HepG2 (cell line): ENCODE results near the gene CRK. TPM values are rescaled to one million over a fixed set of nuclear protein-coding genes. Genes with fewer than 3 reads are reported as not detected.

Experiments
- ETV6 ChIP-seq: sonication (generic); formaldehyde crosslinking; conservative IDR thresholded peaks from 2 replicates; pipeline ENCODE4 v1.4.0; 2020; ENCODE audit warnings: missing genetic modification reagents
- GZF1 ChIP-seq: sonication (generic); formaldehyde crosslinking; IDR thresholded peaks from 2 replicates; pipeline ENCODE4 v1.5.1; 2020; ENCODE audit warnings: mild to moderate bottlenecking, missing genetic modification reagents
- KLF11 ChIP-seq: IDR thresholded peaks from 2 replicates; pipeline ENCODE4 v1.6.1; 2016; ENCODE audit warnings: missing compliant biosample characterization
- KMT2A ChIP-seq: sonication (generic); formaldehyde crosslinking; IDR thresholded peaks from 2 replicates; pipeline ENCODE4 v1.4.0; 2020; ENCODE audit warnings: missing genetic modification reagents
- MAFF ChIP-seq: IDR thresholded peaks from 2 replicates; pipeline ENCODE4 v1.6.1; 2011; ENCODE audit warnings: low read depth, low read length, improper control_type of control experiment
- NAIF1 ChIP-seq: sonication (generic); formaldehyde crosslinking; IDR thresholded peaks from 2 replicates; pipeline ENCODE4 v1.5.0; 2020; ENCODE audit warnings: mild to moderate bottlenecking, missing genetic modification reagents, borderline replicate concordance
- NCOR1 ChIP-seq: fragments of 200-600 bp; sonication (generic); IDR thresholded peaks from 2 replicates; pipeline ENCODE4 v1.7.0; 2017; ENCODE audit warnings: antibody characterized with exemption, low read length, borderline replicate concordance
- NFE2L2 ChIP-seq: fragments of 150-350 bp; IDR thresholded peaks from 2 replicates; pipeline ENCODE4 v1.6.1; 2014; ENCODE audit warnings: low read length
- NFYB ChIP-seq: sonication (generic); formaldehyde crosslinking; IDR thresholded peaks from 2 replicates; pipeline ENCODE4 v1.4.0; 2020; ENCODE audit warnings: missing genetic modification reagents
- RAD21 ChIP-seq: fragments of 450-650 bp; formaldehyde crosslinking; IDR thresholded peaks from 2 replicates; pipeline ENCODE4 v1.5.0; 2020; ENCODE audit warnings: mild to moderate bottlenecking
- SMAD9 ChIP-seq: sonication (generic); formaldehyde crosslinking; IDR thresholded peaks from 2 replicates; pipeline ENCODE4 v1.5.1; 2020; ENCODE audit warnings: mild to moderate bottlenecking, missing genetic modification reagents
- SMC3 ChIP-seq: IDR thresholded peaks from 2 replicates; pipeline ENCODE4 v1.6.1; 2011; ENCODE audit warnings: low read length, improper control_type of control experiment
- SRSF4 ChIP-seq: fragments of 200-400 bp; formaldehyde crosslinking; IDR thresholded peaks from one replicate; pipeline ENCODE4 v1.6.1; 2018; ENCODE audit warnings: mild to moderate bottlenecking, low read depth, low read length, moderate library complexity; ENCODE audit not compliant: poor library complexity, severe bottlenecking
- ZBTB7A ChIP-seq: sonication (generic); formaldehyde crosslinking; IDR thresholded peaks from 2 replicates; pipeline ENCODE4 v1.8.0; 2022; ENCODE audit warnings: mild to moderate bottlenecking, missing genetic modification reagents
- ZFP41 ChIP-seq: sonication (generic); formaldehyde crosslinking; IDR thresholded peaks from 2 replicates; pipeline ENCODE4 v1.4.0; 2020; ENCODE audit warnings: mild to moderate bottlenecking, missing genetic modification reagents, borderline replicate concordance
- ZFX ChIP-seq: sonication (generic); formaldehyde crosslinking; IDR thresholded peaks from 2 replicates; pipeline ENCODE4 v1.4.0; 2020; ENCODE audit warnings: mild to moderate bottlenecking, low read depth, missing genetic modification reagents, moderate library complexity
- ZNF180 ChIP-seq: sonication (generic); formaldehyde crosslinking; IDR thresholded peaks from 2 replicates; pipeline ENCODE4 v1.4.0; 2020; ENCODE audit warnings: low read depth, missing genetic modification reagents, borderline replicate concordance
- ZNF558 ChIP-seq: sonication (generic); formaldehyde crosslinking; IDR thresholded peaks from 2 replicates; pipeline ENCODE4 v1.9.0; 2022; ENCODE audit warnings: mild to moderate bottlenecking, missing genetic modification reagents, borderline replicate concordance
- ZNF660 ChIP-seq: sonication (generic); formaldehyde crosslinking; IDR thresholded peaks from 2 replicates; pipeline ENCODE4 v1.5.1; 2020; ENCODE audit warnings: mild to moderate bottlenecking, low read depth, missing genetic modification reagents, borderline replicate concordance
- ZNF710 ChIP-seq: sonication (generic); formaldehyde crosslinking; IDR thresholded peaks from 2 replicates; pipeline ENCODE4 v1.5.0; 2020; ENCODE audit warnings: mild to moderate bottlenecking, missing genetic modification reagents, borderline replicate concordance
- ZNF839 ChIP-seq: sonication (generic); formaldehyde crosslinking; IDR thresholded peaks from 2 replicates; pipeline ENCODE4 v1.4.0; 2020; ENCODE audit warnings: missing genetic modification reagents, mild to moderate bottlenecking, borderline replicate concordance
- ZNF850 ChIP-seq: sonication (generic); formaldehyde crosslinking; conservative IDR thresholded peaks from 2 replicates; pipeline ENCODE4 v1.9.0; 2021; ENCODE audit warnings: mild to moderate bottlenecking, missing genetic modification reagents
- polyA plus RNA-seq, 8 experiments: library from polyadenylated mRNA; depleted of rRNA in 3 of 8; stranded (reverse) in 7 of 8; unstranded in 1 of 8; fragments of >200 nt; fragmentation: Illumina TruSeq in 4 of 8; extraction: Trizol in 4 of 8; gene quantifications; 2 replicates each; pipeline versions ENCODE4 v1.2.1 to v1.2.3, GENCODE V29; 2011 to 2016; ENCODE audit warnings: low read depth in 4 of 8, missing spikeins in 1 of 8, mixed read lengths in 1 of 8; ENCODE audit not compliant: insufficient read depth in 1 of 8
- total RNA-seq, 5 experiments: library from RNA; depleted of rRNA; stranded (reverse); fragments of >200 nt; fragmentation: Illumina TruSeq; extraction: Trizol; gene quantifications; 2 replicates each; pipeline ENCODE4 v1.2.3, GENCODE V29; 2016; ENCODE audit warnings: low read depth in 1 of 5
- TF ChIP-seq, protein P1 (sequence below): sonication (generic); formaldehyde crosslinking; IDR thresholded peaks from 2 replicates; pipeline ENCODE4 v1.5.0; 2020; ENCODE audit warnings: mild to moderate bottlenecking, missing genetic modification reagents
- TF ChIP-seq, protein P2 (sequence below): sonication (generic); formaldehyde crosslinking; IDR thresholded peaks from 2 replicates; pipeline ENCODE4 v1.5.1; 2020; ENCODE audit warnings: missing genetic modification reagents, mild to moderate bottlenecking, borderline replicate concordance

CRK gene
- total and polyA plus RNA-seq, 2 of the 13 experiments (the other 11 are each of a cell fraction or from before 2014, with no cell fraction given) = 47.4 to 54.2 TPM

DNA sequence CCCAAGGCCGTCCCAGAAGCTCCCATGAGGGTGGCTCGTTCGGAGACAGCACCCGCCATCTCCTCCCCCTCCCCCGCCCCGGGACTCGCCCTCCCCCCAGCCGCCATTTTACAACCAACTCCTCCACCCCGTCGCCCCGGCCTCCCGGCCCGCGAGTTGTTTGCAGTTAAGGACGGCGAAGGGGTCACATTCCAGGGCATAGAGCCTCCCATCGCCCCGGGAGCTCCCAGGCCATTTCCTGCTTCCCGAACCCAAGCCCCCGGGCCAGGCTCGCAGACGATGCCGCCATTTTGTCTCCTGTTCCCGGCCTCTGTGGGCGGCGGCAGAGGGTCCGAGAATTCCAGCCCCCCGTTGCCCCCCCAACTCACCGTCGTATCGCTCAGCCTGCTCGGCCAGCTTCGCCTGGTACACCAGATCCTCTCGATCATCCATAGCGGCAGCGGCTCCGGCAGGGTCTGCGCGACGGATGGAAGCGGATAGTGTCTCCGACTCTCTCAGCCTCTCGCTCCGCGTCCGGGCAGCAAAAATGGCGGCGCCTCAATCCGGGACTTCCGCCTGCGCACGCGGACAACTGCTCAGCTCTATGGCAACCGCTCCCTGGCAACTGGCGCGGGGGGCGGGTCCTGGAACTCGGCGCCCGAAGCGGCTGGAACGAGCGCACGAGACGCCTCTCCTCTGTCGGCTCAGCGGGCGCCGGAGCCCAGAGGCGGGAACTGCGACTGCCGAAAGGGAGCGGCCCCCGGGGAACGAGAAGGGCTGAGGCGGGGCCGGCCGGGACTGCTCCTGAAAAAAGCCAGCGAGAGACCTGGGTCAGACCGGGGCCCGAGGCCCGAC lies 56.1 kb downstream of the CRK start, which contains the start of gene YWHAE (continued):
- TF ChIP-seq SMC3 = no peak
- TF ChIP-seq ZBTB7A (CRISPR knock-in tag) = peak; percentile 95
- TF ChIP-seq GZF1 (CRISPR knock-in tag) = no peak
- no peak for TF ChIP-seq MAFF
- TF ChIP-seq ZNF850 (CRISPR knock-in tag) = peak; percentile 88; the same call in 1 of the 2 replicates
- TF ChIP-seq, protein P1, sequence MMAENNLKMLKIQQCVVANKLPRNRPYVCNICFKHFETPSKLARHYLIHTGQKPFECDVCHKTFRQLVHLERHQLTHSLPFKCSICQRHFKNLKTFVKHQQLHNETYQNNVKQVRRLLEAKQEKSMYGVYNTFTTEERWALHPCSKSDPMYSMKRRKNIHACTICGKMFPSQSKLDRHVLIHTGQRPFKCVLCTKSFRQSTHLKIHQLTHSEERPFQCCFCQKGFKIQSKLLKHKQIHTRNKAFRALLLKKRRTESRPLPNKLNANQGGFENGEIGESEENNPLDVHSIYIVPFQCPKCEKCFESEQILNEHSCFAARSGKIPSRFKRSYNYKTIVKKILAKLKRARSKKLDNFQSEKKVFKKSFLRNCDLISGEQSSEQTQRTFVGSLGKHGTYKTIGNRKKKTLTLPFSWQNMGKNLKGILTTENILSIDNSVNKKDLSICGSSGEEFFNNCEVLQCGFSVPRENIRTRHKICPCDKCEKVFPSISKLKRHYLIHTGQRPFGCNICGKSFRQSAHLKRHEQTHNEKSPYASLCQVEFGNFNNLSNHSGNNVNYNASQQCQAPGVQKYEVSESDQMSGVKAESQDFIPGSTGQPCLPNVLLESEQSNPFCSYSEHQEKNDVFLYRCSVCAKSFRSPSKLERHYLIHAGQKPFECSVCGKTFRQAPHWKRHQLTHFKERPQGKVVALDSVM (CRISPR knock-in tag) = peak; percentile 10; the same call in 1 of the 2 replicates
- TF ChIP-seq NFYB (CRISPR knock-in tag) = no peak
- TF ChIP-seq SMAD9 = no peak
- no peak; the same call in 1 of the 2 replicates for TF ChIP-seq KLF11
- no peak for TF ChIP-seq NFE2L2
- peak; percentile 54 for TF ChIP-seq RAD21 (CRISPR knock-in tag)
- TF ChIP-seq ZNF710 = no peak
- peak; percentile 18; the same call in 1 of the 2 replicates for TF ChIP-seq NCOR1
- no peak for TF ChIP-seq ZNF180 (CRISPR knock-in tag)
- TF ChIP-seq ZNF558 = no peak
- TF ChIP-seq ZFP41 (CRISPR knock-in tag) = no peak
- TF ChIP-seq ZFX = peak; percentile 85
- TF ChIP-seq NAIF1 = no peak; the same call in 1 of the 2 replicates
- TF ChIP-seq SRSF4 = no peak
- TF ChIP-seq, protein P2, sequence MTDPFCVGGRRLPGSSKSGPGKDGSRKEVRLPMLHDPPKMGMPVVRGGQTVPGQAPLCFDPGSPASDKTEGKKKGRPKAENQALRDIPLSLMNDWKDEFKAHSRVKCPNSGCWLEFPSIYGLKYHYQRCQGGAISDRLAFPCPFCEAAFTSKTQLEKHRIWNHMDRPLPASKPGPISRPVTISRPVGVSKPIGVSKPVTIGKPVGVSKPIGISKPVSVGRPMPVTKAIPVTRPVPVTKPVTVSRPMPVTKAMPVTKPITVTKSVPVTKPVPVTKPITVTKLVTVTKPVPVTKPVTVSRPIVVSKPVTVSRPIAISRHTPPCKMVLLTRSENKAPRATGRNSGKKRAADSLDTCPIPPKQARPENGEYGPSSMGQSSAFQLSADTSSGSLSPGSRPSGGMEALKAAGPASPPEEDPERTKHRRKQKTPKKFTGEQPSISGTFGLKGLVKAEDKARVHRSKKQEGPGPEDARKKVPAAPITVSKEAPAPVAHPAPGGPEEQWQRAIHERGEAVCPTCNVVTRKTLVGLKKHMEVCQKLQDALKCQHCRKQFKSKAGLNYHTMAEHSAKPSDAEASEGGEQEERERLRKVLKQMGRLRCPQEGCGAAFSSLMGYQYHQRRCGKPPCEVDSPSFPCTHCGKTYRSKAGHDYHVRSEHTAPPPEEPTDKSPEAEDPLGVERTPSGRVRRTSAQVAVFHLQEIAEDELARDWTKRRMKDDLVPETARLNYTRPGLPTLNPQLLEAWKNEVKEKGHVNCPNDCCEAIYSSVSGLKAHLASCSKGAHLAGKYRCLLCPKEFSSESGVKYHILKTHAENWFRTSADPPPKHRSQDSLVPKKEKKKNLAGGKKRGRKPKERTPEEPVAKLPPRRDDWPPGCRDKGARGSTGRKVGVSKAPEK (CRISPR knock-in tag) = no peak
- 0 out of 2 replicates have a peak, but pooled peaks have one; percentile 51 for TF ChIP-seq ETV6 (CRISPR knock-in tag)
- TF ChIP-seq ZNF839 = peak; percentile 84; the same call in 1 of the 2 replicates
- TF ChIP-seq ZNF660 (CRISPR knock-in tag) = no peak
- TF ChIP-seq KMT2A = no peak
